Measurements from ENCODE around the gene ZNF785.

- no peak for TF ChIP-seq GATA2 (IDR thresholded peaks at IDR 0.05; ENCODE audit: low read depth, low read length)
- TF ChIP-seq GATA3 (IDR thresholded peaks at IDR 0.05; ENCODE audit: low read depth, low read length), result no peak
Observed at GRCh38 chr16:30548416-30549253, 36.9 kb downstream of the ZNF785 start.

All from SH-SY5Y (cell line).